HG02610 (cell line): ENCODE data around the gene TMEM134.
A peak's percentile ranks its signal among the peaks of the same experiment; 100 is the strongest.
"Not testable (repeated sequence)": the region's sequence is repeated elsewhere in the genome, so short reads cannot be mapped to it uniquely, and the experiment has no call there.

Source experiments
- ATAC-seq: cut with Tn5 transposase; IDR thresholded peaks from one replicate; pipeline ENCODE4 v1.9.1; 2021; ENCODE audit warnings: mild to moderate bottlenecking, moderate library complexity; ENCODE audit not compliant: unreplicated experiment

TMEM134 gene, protein sequence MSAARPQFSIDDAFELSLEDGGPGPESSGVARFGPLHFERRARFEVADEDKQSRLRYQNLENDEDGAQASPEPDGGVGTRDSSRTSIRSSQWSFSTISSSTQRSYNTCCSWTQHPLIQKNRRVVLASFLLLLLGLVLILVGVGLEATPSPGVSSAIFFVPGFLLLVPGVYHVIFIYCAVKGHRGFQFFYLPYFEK

DNA sequence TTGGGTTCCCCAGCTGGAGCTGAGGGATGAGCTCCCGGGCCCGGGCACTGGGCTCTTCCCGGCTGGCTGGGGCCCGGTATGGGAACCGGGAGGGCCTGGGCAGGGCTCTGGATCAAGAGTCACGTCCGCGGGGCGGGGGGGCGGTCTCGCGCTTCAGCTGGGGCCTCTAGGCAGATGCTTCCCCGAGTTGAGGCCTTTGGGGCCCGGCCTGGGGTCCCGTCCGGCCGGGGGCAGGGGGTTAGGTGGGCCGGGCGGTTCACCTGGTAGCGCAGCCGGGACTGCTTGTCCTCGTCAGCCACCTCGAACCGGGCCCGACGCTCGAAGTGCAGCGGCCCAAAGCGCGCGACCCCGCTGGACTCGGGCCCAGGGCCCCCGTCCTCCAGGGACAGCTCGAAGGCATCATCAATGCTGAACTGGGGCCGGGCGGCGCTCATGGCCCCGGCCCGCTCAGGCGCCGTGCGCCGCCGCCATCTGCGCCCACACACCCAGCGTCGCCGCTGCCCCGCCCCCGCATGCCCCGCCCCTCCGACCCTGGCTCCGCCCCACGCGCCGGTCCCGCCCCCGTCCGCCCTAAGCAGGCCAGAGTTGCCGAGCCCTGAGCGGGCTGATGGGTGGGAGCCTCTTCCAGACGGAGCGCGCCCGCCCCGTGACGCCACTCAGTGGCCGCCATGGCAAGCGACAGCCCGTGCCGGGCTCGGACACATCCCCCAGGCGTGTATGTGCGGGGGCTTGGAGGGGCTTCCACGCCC, at the start of gene TMEM134:
TMEM134 (minus strand) TSS at position 493 of the 749 bp plus-strand sequence; CDS start at position 434, 59 bp downstream.
- ATAC-seq, result peak; percentile 69

DNA sequence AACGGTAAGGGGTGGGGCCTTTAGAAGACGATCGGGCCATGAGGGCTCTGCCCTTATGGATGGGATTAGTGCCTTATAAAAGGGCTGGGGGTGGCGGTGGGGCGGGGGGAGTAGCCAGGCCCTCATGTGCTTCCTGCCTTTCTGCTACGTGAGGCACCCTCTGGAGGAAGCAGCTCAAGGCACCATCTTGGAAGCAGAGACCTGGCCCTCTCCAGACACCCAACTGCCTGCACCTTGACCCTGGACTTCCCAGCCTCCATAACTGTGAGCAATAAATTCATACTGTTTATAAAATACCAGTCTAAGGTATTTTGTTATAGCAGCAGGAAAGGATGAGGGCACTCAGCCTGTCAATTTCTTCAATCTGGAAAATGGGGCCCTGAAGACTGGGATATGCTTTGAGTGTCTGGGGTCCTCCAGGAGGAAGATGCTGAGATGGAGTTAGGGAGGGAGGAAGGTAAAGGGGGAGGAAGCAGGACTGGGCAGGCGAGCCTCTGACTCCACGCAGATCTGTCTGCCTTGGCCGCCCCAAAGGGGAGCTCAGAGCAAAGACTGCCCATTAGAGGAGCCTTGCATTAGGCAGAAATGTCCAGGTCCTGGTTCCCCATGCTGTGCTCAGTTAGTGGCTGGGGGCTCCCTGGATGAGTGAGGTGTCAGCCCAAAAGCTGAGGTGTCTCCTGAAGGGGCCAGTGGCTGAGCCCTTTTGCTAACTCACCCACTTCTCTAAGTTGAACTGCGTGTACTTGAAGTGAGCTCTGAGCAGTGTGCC, 48.9 kb upstream of the TMEM134 start:
- no peak for ATAC-seq

DNA sequence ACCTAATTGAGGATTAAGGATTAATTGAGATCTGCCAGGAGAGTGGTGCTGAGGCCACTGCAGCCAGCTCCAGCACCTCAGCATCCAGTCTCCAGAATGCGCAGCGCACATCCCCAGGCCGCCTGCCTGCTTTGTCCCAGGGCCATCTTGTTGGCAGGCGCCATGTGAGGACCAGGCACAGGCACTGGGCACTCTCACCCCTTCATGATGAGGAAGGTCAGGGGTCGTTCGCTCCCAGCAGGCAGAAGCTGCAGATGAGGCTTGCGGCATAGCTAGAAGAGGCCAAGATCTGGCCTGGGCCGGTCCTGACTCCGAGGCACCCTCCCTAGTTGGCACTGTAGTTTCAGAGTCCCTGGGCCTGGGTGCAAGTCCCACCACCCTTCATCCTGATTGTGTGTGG, 47.8 kb upstream of the TMEM134 start:
- no peak for ATAC-seq

DNA sequence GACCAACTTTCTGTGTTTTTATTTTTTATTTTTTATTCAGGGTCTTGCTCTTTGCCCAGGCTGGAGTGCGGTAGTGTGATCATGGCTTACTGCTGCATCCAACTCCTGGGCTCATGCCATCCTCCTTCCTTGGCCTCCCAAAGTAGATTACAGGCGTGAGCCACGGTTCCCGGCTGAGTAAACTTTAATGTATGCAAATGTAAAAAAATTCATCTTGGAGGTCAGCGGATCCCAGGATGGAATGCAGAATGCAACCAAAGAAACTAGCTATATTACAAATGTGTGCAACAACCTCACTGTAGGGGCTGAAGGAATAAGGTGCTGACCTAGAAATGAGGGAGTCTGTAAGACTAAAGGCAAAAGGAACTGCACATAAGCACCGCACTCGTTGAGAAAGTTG, 45.1 kb upstream of the TMEM134 start:
- no peak for ATAC-seq

DNA sequence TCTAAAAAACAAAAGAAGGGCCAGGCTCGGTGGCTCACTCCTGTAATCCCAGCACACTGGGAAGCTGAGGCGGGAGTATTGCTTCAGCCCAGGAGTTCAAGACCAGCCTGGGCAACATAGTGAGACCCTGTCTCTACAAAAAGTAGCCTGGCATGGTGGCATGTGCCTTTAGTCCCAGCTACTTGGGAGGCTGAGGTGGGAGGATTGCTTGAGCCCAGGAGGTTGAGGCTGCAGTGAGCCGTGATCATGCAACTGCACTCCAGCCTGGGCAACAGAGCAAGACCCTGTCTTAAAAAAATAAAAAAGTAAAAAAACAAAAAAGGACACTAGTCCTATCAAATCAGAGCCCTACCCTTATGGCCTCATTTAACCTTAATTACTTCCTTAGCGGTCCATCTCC, 42.5 kb upstream of the TMEM134 start:
- not testable (repeated sequence) for ATAC-seq

DNA sequence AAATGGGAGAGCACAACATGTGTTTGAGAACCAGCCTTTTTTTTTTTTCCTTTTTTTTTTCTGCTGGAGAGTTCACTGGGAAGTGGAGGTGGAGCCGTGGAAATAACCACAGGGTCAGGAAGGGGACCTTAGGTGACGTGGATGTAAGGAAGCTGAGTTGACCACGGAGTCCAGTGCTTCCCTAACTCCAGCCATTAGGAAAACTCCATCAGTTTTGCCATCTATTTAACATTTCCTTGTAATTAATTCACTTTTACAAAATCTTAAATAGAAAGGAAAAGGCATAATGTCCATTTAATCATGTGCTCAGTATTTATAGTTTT, 40.9 kb upstream of the TMEM134 start:
- no peak for ATAC-seq

DNA sequence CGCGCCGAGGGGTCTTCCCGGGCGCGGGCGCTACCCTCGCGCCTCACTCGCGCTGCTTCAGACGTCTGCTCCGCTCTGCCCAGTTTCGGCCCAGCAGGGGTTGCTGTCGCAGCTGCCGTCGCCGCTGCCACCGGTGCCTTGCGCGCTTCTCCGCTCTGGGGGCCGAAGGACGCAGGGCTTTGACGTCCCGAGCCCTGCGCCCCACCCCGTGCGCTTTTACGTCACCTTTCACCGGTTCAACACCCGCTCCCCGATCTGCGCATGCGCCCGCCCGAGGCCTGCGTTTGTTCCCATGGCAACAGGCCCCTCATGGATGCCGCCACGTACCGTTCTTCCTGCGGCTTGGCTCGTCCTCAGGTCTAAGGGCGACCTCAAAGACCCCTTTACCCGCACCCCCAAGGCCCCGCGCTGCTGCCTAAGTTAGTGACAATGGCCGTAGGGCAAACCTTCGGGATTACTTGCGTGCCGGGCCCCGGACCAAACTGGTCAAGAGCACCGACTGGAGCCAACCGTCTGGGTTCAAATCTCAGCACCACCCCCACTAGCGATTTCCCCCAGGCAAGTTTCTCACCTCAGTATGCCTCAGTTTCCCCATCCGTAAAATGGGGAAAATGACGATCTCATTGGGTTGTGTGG, 39.6 kb upstream of the TMEM134 start:
- ATAC-seq, result peak; percentile 43

DNA sequence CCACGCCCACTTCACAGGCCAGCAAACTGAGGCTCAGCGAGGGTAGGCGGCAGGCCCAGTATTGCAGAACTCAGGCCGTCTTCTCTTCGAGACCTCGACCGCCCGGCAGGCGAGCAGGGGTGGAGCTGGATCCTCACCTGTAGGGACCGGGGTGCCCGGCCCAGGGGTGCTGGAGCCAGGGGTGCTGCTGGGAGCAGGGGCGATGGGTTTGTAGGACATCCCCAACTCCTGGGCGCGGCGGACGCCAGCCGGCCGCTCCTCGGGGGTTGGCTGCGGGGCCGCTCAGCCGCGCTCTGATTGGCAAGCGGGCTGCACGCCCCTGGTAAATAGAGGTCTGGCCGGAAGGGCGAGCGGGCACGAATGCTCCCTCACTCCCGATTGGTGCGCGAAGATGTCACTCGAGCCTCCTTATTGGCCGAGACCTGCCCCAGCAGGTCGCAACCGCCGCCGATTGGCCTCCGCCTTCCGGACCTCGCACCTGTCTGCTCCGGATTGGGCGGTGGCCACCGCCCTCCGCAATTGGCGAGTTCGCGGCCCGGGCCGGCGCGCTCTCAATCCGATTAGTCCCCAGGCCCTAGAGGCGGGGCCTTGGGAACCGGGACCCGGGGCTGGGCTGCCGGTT, 38.9 kb upstream of the TMEM134 start, which contains the start of gene CDK2AP2:
CDK2AP2 (minus strand) TSS at position 299 of the 622 bp plus-strand sequence; CDS start at position 219, 80 bp downstream.
- ATAC-seq, result peak; percentile 87

DNA sequence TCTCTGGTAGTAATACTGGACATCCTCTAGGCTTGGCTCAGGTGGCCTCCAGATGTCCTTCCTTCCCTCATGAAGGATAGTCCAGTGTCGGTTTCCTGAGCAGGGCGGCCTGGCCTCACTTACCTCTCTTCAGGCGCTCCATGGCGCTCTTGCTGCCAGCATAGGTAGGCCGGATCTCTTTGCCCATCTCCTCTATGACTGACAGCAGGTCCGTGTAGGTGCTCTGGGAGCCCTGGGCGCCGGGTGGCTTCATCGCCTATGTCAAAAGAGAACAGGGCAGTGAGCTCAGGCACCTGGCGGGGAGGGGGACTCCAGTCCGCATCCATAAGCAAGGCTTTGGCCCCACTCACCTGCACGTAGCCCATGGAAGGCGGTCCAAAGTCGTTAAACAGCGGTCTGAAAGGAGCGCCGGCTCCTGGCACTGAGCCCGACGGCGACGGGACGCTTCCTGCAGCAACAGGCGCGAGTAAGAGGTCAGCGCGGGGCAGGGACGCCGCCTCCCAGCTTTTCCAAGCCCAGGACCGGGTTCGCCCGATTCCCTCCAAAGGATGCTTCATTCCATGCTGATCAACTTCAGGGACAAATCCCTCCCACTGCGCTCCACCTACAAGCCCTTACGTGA, 38.3 kb upstream of the TMEM134 start:
- ATAC-seq, result no peak

DNA sequence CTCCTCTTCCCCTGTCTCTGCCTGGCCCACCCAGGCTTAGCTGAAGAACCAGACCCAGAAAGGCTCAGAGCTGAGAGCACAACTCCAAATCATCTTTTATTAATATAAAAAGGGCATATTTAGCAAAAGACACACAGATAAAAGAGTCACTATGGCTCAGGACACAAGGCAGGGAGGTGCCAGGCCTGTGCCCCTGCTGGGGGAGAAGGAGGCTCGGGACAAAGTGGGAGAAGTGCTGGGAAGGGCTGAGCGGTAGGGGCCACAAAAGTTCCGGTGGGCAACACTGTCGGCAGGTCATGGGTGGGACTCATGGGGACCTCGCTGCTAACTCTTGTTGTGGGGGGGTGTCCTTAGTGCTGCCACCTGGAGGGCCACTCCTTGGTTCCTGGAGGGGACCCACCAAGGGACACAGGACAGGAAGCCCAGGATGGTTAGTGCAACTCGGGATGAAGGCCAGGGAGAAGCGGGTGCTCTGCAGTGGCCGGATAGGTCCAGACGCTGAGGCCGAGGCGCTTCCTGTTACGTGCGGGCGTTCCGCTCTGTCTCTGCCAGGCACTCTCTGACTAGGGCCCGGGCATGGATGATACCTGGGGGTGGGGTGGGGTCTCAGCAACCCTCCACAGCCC, 37.5 kb upstream of the TMEM134 start:
- ATAC-seq, result no peak

DNA sequence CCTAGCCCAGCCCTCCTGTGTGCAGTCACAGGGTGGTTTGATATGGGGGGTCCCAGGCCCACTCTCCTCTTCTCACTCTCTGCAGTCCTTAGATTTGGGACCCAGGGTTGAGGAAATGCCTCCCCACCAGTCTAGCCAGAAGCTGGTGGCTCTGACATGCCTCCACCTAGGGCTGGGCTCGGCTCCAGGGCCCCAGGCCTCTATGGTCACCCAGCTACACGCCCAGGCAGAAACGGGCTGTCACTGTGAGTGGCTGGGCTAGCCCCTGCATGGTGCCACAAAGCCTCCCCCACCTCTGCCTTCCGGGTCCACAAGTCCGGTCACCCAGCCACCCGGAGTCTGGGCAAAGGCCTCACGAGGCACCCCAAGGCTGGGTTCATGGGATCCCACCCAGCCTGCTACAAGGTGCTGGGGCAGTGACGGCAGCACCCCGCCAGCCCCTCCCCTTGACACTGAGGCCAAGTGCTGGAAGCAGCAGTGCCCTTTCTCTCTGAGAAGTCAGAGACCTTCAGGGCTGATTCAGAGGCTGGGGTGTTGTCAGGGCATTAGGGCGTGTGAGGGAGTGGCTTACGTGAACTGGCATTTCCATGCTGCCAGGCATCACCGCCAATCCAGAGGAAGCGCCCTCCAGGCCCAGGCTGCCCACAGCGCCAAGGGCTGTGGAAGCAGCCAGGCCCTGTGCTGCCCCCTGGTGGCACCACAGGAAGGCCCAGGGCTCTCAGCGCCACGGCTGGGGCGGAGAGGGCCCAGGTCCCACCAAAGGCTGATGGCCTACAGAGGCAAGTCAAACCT, 36.8 kb upstream of the TMEM134 start:
- no peak for ATAC-seq

DNA sequence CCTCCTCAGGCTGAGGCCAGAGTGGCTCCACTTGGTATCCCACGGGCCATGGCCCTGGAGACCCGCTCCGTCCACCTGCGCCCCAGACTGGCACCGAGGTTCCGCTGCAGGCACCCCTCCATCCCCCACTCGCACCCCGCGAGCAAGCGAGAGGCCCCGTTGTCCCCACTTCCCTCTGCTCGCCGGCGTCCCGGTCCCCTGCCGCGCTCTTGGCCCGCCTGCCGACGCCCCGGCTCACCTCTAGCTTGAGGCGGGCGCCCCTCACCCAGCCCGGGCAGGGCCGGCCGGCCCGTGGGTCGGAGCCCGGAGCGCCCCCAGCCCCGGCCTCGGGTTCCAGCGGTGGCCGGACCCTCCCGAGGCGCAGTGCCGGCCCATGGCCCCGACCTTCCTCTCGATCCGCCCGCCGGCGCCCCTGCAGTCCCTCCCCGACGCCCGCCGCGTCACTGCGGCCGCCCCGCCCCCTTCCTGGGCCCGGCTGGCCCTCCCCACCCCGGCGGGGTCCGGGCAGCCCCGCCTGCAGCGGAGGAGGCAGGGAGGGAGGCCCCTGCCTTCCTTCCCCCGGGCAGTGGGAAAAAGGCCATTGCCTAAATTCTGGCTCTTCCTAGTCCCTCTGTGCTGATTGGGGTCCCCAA, 36.0 kb upstream of the TMEM134 start, which contains the start of gene PITPNM1:
PITPNM1 (minus strand) TSS at position 414 of the 632 bp plus-strand sequence. CDS start 1,183 bp downstream, outside the sequence.
- ATAC-seq, result no peak

DNA sequence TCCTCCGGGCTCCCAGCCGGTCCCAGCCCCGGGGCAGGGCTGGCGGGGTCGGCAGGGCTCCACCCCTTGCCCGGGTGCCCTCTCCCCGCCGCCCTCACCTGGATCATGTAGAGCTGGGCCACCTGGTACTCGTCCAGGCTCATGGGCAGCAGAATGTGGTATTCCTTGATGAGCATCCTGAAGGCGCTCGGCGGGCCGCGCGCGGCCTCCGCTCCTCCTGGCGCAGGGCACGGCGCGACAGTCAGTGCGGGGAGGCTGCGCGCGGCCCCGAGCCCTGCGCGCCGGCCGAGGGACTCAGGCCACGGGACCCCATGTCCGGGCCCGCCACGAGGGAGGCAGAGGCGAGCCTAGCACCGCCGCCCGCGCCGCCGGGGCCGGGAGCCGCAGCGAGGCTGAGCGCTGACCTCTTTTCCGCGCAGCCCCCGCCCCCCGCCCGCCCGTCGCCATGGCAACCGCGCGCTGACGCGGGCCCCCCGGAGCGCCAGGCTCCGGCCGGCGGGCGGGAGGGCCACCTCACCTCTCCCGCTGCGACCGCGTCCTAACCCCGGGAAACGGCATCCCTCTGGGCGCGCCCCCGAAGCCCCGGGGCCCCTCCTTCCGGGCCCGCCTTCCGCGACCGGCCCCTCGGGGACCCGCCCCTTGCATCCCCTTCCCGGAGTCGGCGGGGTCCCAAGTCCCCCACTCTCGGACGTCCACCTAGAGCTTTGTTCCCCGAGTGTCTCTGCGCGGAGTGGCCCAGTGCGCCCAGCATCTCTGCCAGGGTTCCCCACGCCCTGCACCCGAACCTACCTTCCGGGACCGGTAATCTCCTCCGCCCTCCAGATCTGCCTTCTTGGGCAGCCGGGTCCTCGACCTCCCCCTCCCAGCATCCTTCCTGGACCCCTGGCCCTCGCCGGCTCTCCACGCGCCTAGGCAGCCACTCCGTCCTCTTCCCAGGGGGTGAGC, 35.2 kb upstream of the TMEM134 start:
- ATAC-seq, result no peak

DNA sequence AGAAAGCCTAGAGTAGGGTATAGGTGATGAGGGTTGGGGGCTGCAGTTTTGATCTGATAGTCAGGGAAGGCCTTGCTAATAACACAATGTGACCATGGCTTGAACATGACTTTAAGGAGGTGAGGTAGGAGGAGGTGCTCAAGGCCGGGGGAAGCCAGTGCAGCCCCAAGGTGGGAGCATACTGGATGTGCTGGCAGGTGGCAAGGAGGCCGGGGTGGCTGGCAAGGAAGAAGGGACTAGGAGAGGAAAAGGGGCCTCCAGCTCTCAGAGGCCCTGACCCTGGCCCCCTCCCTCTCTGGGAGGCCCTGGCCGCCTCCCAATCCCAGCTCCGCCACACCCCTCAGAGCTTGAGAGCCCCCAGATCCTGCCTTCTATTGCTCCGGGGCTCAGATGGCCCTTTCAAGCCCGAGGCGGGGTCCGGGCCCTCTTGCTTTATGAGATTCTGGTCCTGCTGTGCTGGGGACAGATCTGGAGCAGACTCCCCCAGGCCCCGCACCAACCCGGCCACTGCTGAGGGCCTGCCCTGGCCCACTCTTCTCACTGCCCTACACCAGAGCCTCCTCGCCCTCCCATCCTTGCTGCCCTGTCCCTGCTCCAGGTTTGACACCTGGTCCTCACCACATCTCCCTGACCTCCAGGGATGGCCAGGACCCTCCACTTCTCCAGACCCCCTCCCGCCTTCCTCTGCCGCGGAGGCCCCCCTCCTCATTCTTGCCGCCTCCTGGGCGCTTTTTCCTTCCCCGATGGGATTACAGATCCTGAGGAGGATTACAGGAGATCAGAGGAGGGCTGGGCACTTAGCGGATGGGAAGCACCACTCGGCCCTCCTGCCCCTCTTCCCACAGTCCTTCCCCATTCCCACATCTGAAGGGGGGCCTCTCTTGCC, 34.3 kb upstream of the TMEM134 start:
- no peak for ATAC-seq

DNA sequence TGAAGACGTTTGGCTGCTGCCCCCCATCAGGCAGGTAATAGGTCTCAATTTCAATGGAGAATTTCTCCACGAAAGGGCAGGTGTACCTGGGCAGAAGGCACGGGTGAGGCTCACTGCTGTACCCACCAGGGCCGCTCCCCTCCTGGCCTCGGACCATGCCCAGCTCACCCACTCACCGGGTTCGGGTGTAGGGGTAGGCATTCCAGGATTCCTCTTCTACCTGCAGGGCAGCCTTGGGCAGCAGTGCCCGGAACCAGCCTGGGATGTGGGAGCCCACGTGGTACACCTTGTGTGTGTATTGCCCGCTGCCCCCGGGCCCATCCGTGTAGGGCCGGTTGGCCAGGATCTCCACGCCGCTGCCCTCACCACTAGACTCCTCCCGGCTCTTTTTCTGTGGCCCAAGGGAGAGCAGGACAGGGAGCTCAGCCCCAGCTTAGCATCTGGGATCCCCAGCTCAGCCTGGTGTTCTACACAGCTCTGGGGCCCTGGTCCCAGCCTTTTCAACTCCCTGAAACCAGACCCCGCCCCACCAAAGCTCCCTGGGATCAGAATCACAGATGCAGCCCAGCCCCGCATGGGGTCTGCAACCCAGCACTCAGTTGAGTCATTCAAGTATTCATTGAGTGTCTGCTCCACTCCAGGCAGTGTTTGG, 33.4 kb upstream of the TMEM134 start:
- ATAC-seq, result no peak

DNA sequence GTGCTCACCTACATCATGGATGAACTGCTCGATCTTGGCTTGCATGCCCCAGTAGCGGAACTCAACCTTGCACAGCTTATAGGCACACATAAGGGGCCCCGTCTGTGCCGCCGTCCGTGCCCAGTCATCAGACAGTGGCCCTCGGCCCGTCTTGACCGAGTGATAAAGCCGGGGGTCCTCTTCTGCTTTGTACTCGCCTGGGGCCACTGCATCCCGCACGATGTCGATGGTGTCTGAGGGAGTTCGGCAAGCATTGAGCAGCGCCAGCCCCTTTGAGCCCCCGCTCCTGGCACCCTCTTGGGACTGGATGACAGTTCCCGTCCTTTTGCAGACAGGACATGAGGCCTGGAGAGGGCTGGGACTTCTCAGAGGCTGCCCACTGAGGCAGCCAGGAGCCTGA, 32.8 kb upstream of the TMEM134 start:
- no peak for ATAC-seq
